ENCODE measurements around the gene FGD3.

DNA sequence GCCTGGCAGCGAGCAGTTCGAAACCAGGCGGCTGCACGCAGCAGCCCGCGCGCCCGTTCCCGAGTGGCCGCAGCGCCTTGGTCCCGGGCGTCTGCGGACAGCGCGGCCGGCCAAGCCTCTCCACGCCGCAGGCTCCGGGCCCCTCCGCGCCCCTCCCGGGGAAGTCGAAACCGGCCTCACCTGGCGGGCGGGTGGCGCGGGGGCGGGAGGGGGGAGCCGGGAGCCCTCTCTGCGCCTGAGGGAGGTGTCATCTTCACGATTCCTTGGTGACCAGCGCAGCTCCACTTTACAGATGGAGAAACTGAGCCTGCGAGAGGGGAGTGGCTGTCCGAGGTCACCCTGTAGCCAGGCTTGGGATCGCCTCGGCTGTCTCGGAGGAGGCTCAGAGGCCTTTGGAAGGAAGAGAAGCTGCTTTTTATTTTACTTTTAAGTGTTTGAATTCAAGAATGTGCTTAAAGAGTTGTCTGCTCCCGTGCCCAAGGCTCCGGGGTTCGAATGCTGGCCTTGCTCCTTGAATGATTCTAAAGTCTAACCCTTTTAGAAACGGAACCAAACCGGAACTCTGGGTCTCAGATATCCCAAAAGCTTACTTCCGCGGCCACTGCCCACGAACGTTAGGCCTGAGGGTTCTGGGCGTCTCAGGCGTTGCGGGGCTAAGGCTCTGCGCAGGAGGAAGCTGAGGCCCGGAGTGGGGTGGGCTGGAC is 111.8 kb downstream of the FGD3 start:
- no peak for TF ChIP-seq EZH2 (IDR thresholded peaks at IDR 0.05; ENCODE audit: insufficient read depth, poor library complexity, severe bottlenecking)
- TF ChIP-seq EZH2phosphoT487 (IDR thresholded peaks at IDR 0.05; ENCODE audit: insufficient read depth, low read depth): no peak
